ENCODE measurements around the gene POLDIP3.

- TF ChIP-seq CTCF (IDR thresholded peaks at IDR 0.05) (no peak), POLR2A (IDR thresholded peaks at IDR 0.05) (no peak), EP300 (IDR thresholded peaks at IDR 0.05) (no peak)
Measured at GRCh38 chr22:42584364-42584940, 30.2 kb downstream of the POLDIP3 start.

Data from suprapubic skin (tissue), 3 donors.